D721Med (cell line): ENCODE measurements around the gene SLC7A10.

Experiments
- DNase-seq: peaks from one replicate; pipeline ENCODE4 v3.0.0; 2011; ENCODE audit warnings: low spot score; ENCODE audit not compliant: insufficient read length
- FAIRE-seq: peaks from 2 replicates; lab custom pipeline; 2011; peaks lifted over from hg19 to GRCh38; lab: Jason Lieb, UNC
- TF ChIP-seq, protein P1 (sequence below): IDR thresholded peaks from 2 replicates; pipeline ENCODE4 v1.5.1; 2012; ENCODE audit warnings: mild to moderate bottlenecking, control low read depth; ENCODE audit not compliant: insufficient read depth; ENCODE audit errors: missing control alignments

SLC7A10 gene

DNA sequence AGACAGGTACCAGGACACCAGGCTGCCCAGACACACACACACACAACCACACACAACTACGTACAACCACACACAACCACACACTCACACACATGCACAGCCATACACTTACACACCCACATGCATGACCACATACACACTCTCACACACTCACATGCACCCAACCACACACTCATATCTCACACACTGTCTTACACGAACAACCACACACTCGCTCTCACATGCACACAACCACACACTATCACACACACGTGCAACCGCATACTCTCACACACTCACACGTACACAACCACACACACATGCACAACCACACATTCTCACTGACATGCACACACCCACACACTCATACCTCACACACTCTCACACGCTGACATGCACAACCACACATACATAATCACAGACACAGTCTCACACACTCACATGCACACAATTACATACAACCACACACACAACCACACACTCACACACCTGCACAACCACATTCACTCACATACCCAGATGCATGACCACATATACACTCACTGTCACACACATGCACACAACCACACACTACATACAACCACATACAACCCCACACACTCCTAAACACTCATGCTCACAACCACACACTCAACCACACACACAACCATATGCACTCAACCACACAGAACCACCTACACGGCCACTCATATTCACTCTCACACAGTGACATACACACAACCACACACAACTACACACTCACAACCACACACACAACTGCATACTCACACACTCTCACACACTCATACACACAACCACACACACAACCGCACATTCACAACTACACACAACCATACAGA is 7.6 kb upstream of the SLC7A10 start:
- DNase-seq (no peak), FAIRE-seq (no peak)
- TF ChIP-seq, protein P1, sequence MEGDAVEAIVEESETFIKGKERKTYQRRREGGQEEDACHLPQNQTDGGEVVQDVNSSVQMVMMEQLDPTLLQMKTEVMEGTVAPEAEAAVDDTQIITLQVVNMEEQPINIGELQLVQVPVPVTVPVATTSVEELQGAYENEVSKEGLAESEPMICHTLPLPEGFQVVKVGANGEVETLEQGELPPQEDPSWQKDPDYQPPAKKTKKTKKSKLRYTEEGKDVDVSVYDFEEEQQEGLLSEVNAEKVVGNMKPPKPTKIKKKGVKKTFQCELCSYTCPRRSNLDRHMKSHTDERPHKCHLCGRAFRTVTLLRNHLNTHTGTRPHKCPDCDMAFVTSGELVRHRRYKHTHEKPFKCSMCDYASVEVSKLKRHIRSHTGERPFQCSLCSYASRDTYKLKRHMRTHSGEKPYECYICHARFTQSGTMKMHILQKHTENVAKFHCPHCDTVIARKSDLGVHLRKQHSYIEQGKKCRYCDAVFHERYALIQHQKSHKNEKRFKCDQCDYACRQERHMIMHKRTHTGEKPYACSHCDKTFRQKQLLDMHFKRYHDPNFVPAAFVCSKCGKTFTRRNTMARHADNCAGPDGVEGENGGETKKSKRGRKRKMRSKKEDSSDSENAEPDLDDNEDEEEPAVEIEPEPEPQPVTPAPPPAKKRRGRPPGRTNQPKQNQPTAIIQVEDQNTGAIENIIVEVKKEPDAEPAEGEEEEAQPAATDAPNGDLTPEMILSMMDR: no peak

DNA sequence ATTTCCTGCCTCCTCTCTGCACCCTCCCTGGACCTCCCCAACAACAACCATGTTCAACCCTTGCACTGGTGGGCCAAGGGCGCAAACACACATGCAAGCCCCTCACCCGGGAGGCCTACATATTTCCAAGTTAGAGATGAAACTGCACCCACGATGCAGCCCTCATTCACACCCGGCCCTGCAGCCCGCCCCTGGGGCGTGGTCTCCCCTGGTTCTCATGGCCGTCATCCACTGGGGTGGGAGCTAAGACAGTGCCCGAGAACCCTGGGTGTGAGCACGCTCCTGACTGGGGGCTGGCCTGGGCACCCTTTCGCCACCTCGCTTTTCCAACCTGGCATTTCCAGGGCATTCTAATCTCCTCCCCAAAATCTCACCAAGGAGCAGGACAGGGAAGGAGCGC is 7.0 kb upstream of the SLC7A10 start:
- no peak for FAIRE-seq
- TF ChIP-seq, protein P1: no peak
- no peak for DNase-seq

DNA sequence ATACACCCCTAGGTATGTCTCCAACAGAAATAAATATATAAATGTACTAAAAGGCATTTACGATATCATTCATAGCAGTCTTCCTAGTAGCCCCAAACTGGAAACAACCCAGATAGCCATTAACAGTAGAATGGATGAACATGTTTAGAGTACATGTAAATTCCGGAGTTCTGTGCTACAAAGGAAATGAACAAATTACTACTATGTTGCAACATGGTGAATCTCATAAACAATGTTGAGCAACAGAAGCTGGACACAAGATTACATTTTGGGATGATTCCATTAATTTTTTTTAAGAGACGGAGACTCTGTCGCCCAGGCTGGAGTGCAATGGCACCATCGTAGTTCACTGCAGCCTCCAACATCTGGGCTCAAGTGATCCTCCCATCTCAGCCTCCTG is 5.9 kb upstream of the SLC7A10 start:
- DNase-seq (no peak), FAIRE-seq (no peak)
- TF ChIP-seq, protein P1: no peak

DNA sequence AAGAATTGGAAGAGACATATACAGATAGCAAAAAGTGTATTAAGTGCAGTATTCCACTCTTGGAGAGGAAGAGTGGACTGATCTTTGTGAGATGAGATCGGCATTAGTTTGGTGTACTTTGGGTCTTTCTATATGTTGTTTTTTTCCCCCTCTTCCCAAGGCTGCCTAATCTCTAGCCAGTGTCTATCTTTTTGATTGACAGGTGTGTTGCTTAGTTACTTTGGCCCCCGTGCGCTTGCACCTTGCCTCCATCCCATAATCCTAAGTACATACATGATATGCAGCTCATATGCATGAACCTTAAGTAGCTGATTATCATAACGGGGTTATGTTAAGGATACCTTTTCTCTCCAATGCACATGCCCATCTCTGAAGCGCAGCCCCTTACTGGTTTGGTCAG is 4.3 kb upstream of the SLC7A10 start:
- FAIRE-seq (no peak), DNase-seq (no peak)
- TF ChIP-seq, protein P1: no peak

DNA sequence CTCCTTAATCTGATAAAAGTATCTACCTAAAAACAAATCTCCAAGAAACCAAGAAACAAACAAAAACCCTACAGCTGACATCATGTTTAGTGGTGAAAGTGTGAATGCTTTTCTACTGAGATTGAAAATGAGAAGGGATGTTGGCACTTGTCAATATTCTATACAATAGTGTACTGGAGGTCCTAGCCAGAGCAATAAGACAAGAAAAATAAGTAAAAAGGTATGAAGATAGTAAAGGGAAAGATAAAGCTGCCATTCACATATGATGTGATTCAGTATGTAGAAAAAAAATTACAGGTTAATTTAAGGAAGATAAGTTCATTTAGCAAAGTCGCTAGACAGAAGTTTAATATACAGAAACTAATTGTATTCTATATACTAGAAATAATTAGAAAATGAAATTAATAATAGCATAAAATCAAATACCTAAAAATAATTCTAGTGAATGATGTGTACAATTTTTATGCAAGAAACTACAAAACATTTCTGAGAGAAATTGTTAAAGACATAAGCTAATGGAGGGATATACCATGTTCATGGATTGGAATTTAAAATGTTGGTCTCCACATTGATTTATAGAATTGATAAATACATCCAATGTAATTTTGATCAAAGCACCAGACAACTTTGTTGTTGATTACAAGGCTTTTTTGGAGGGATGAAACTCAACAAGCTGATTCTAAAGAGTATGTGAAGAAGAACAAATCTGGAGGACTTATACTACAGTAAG is 2.4 kb upstream of the SLC7A10 start:
- TF ChIP-seq, protein P1: no peak
- DNase-seq (no peak), FAIRE-seq (no peak)

DNA sequence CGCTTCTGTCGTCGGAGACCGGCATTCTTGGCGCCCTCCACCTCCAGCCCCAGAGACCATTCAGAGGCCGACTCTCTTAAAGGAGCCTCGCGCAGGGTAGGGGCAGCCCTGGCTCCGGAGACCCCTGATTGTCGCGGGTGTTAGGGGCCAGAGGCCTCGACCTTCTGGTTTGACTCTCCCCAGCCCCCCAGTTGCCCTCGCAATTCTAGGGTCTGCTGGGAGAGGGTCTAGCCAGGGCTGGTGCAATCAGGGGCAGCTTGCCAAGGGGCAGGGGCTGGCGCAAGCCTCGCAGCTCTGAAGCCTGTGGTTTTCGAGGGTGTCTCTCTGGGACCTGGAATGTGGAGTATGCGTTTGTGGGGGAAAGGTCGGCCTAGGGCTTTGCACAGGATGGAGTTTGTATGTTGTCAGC is 1.6 kb upstream of the SLC7A10 start:
- DNase-seq (no peak), FAIRE-seq (no peak)
- TF ChIP-seq, protein P1: no peak
